ENCODE measurements around the gene B3GALT5.

DNA sequence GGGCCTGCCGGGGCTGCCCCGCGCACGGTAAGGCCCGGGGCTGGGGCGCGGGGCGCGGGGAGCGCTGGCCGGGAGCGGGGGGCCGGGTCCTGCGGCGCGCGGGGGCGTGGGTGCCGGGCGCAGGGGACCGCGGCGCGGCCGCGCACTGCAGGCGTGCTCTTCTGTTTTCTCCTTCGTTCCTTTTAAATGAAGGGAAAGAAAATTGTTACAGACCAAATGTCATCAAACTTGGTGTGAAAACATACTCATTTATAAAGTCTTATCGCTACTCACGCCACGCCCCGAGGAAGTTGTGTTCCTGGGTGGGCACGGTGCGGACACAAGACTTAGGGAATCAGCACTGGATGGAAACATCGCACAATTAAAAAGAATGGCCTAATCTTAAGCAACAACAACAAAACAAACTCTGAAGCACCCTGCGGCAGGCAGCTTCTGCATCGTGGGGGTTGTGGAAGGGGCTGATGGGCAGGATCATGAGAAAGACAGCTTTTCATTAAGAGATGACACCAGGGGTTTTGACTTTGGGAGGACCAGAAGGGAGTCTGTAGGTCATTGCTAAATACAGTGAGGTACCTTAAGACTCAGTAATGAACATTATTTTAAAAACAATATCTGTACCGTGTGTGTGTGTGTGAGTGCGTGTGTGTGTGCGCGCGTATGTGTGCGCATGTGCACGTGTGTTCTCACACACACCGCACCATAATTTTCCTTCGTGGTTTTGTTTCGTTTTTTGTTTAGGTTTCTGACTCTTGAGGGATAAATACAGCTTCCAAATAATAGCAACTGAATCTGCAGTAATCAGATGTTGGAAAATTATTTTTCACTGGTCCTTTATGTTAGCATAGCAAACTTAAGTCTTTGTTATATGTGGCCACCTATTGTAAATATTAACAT lies 548 bp downstream of the B3GALT5 start:
- TF ChIP-seq MXI1 (IDR thresholded peaks at IDR 0.05; ENCODE audit: borderline replicate concordance, low read depth, low read length) (no peak), CTCF (conservative IDR thresholded peaks at IDR 0.05; ENCODE audit: low read depth, low read length) (no peak), BHLHE40 (IDR thresholded peaks at IDR 0.05; ENCODE audit: low read depth, low read length) (no peak)
